DOHH2 (cell line): ENCODE results near the gene BRI3BP.

Experiments used
- EZH2phosphoT487 ChIP-seq: fragments of 200-600 bp; sonication (generic); IDR thresholded peaks from 2 replicates; pipeline ENCODE4 v1.6.1; 2017; ENCODE audit warnings: borderline replicate concordance, mild to moderate bottlenecking, antibody characterized with exemption, low read length, moderate library complexity, mixed read lengths
- TF ChIP-seq, protein P1 (sequence below): fragments of 200-600 bp; sonication (generic); IDR thresholded peaks from one replicate; pipeline ENCODE4 v1.5.1; 2014; ENCODE audit warnings: antibody characterized with exemption, mild to moderate bottlenecking, low read depth, low read length; ENCODE audit not compliant: poor library complexity, severe bottlenecking

DNA sequence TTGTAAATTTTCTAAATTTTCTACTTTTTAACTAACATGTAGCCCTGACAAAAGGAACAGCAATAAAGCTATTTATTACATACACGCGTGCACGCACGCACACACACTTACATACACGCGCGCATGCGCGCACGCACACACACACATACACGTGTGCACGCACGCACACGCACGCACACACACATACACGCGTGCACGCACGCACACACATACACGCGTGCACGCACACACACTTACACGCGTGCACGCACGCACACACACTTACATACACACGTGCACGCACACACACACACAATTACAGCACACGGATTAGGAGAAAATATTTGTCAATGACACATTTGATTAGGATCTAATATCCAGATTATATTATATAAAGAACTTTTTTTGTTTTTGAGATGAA, 32.4 kb upstream of the BRI3BP start:
- TF ChIP-seq, protein P1, sequence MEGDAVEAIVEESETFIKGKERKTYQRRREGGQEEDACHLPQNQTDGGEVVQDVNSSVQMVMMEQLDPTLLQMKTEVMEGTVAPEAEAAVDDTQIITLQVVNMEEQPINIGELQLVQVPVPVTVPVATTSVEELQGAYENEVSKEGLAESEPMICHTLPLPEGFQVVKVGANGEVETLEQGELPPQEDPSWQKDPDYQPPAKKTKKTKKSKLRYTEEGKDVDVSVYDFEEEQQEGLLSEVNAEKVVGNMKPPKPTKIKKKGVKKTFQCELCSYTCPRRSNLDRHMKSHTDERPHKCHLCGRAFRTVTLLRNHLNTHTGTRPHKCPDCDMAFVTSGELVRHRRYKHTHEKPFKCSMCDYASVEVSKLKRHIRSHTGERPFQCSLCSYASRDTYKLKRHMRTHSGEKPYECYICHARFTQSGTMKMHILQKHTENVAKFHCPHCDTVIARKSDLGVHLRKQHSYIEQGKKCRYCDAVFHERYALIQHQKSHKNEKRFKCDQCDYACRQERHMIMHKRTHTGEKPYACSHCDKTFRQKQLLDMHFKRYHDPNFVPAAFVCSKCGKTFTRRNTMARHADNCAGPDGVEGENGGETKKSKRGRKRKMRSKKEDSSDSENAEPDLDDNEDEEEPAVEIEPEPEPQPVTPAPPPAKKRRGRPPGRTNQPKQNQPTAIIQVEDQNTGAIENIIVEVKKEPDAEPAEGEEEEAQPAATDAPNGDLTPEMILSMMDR, result no peak
- no peak for TF ChIP-seq EZH2phosphoT487
